ENCODE results near the gene NCOA3.
"Not testable (repeated sequence)": the region's sequence is repeated elsewhere in the genome, so short reads cannot be mapped to it uniquely, and the experiment has no call there.

Gene NCOA3

DNA sequence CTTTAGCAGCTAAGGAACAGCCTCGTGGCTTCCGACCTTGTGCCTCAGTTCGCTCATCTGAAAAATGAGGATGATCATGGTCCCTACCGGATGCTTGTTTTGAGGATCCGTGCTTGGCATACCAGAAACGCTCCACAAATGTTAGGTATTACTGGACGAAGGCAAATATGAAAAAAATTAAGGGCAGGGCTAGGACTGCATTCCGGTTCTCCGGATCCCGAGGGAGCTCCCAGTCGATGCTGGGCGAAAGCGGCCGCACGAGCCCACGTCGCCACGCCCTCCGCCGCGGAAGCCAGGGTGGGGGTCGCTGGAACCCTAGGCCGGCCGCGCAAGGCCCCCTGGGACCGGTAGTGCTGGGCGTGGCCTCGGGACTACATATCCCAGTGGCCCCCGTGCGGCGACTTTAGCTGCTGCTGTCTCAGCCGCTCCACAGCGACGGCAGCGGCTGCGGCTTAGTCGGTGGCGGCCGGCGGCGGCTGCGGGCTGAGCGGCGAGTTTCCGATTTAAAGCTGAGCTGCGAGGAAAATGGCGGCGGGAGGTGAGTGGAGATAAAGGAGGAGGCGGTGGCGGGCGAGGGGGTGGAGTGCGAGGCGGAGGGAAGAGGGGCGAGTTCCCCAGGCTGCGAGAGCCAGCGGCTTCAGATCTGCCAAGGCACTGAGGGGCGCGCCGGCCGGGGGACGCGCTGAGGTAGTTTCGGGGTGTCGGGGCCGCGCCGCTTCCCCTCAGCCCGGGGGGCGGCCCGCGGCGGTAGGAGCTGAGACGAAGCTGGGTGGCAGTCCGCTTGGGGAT lies at the start of gene NCOA3:
NCOA3 (plus strand) TSS at position 406 of the 789 bp plus-strand sequence. CDS start 120,361 bp downstream, outside the sequence.
- Histone ChIP-seq H3K27ac (ENCODE audit: low read length) (peak within 1 kb of the TSS; percentile 82), H3K27me3 (ENCODE audit: low read depth, low read length) (no peaks in the 10 kb centered on the region), H3K4me3 (ENCODE audit: low read depth in 1 of 2, low read length in 2 of 2) (peak within 1 kb of the TSS; percentile 85 to 96), H3K36me3 (ENCODE audit: control insufficient read depth in 1 of 2, insufficient read depth in 2 of 2, low read length in 2 of 2) (peaks cover 0 to 6% of the 10 kb centered on the region in 2 donors), H3K4me1 (ENCODE audit: control insufficient read depth in 1 of 2, insufficient read depth in 2 of 2, low read length in 2 of 2) (peaks cover 0 to 6% of the 10 kb centered on the region in 2 donors), H3K9me3 (ENCODE audit: control insufficient read depth in 1 of 2, low read length in 2 of 2) (no peaks in the 10 kb centered on the region)

DNA sequence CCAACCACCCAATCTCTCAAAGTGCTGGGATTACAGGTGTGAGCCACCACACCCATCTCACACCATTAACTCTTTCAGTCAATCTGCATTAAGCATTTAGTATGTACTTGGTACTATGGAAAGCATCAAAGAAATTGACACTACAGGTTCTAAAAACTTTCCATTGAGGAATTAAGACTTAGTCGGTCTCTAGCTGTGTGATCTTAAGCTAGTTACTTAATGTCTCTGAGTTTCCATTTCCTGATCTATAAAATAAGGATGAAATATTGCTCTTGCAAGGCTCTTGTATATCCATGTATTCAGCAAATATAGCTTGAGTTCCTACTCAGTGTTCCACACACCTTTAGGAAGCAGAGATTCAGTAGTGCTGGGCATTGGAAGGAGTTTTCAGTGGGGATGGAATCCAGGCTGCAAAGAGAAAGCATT lies 48.9 kb upstream of the NCOA3 start:
- Histone ChIP-seq H3K27ac (ENCODE audit: low read length) (no peak overlapping the region), H3K4me1 (ENCODE audit: control insufficient read depth in 1 of 2, insufficient read depth in 2 of 2, low read length in 2 of 2) (no peaks in the 10 kb centered on the region), H3K36me3 (ENCODE audit: control insufficient read depth in 1 of 2, insufficient read depth in 2 of 2, low read length in 2 of 2) (no peaks in the 10 kb centered on the region), H3K9me3 (ENCODE audit: control insufficient read depth in 1 of 2, low read length in 2 of 2) (no peaks in the 10 kb centered on the region), H3K4me3 (ENCODE audit: low read depth in 1 of 2, low read length in 2 of 2) (no peak overlapping the region), H3K27me3 (ENCODE audit: low read depth, low read length) (no peaks in the 10 kb centered on the region)

DNA sequence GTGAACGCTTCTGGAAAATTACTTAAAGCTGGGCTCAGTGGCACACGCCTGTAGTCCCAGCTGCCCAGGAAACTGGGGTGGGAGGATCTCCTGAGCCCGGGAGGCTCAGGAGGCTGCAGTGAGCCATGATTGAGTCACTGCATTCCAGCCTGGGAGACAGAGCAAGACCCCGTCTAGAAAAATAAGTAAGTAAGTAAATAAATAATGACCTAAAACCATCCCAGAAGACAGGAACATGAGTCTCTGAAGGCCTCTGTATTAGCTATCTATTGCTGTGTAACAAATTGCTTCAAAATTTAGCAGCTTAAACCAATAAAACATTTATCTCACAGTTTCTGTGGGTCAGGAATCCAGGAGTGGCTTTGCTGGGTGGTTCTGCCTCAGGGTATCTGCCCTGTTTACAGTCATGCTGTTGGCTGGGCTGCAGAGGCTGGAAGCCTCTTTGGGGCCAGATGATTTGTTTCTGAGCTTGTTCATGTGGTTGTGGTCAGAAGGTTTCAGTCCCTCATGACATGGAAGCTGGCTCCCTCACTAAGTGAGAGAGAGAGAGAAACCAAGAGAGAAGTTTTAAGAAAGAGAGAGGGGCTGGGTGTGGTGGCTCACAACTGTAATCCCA lies 48.4 kb upstream of the NCOA3 start:
- Histone ChIP-seq H3K36me3 (ENCODE audit: control insufficient read depth in 1 of 2, insufficient read depth in 2 of 2, low read length in 2 of 2) (no peaks in the 10 kb centered on the region), H3K4me3 (ENCODE audit: low read depth in 1 of 2, low read length in 2 of 2) (no peak overlapping the region), H3K27ac (ENCODE audit: low read length) (no peak overlapping the region), H3K27me3 (ENCODE audit: low read depth, low read length) (no peaks in the 10 kb centered on the region), H3K9me3 (ENCODE audit: control insufficient read depth in 1 of 2, low read length in 2 of 2) (no peaks in the 10 kb centered on the region), H3K4me1 (ENCODE audit: control insufficient read depth in 1 of 2, insufficient read depth in 2 of 2, low read length in 2 of 2) (no peaks in the 10 kb centered on the region)

DNA sequence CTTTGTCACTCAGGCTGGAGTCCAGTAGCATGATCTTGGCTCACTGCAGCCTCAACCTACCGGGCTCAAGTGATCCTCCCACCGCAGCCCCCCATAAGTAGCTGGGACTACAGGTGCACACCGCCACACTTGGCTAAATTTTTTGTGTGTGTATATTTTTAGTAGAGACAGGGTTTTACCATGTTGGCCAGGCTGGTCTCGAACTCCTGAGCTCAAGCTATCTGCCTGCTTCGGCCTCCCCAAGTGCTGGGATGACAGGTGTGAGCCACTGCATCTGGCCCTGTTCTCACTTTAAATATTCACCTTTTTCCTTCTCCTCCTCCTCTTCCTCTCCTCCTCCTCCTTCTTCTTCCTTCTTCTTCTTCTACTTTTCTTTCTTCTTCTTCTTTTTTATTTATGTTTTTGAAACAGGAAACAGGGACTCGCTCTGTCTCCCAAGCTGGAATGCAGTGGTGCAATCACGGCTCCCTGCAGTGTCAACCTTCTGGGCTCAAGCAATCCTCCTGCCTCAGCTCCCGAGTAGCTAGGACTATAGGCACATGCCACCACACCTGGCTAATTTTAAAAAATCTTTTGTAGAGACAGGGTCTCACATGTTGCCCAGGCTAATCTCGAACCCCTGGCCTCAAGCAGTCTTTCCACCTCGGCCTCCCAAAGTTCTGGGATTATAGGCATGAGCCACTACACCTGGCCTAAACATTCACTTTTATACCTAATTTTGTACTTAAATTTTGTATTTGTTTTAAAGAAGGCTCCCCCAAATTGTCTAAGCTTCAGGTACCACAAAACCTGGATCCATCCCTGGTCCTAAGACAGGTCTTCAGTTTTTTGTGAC lies 47.2 kb upstream of the NCOA3 start:
- H3K36me3 ChIP-seq (ENCODE audit: control insufficient read depth in 1 of 2, insufficient read depth in 2 of 2, low read length in 2 of 2), result no peaks in the 10 kb centered on the region
- no peak overlapping the region for H3K27ac ChIP-seq (ENCODE audit: low read length)
- no peaks in the 10 kb centered on the region for H3K4me1 ChIP-seq (ENCODE audit: control insufficient read depth in 1 of 2, insufficient read depth in 2 of 2, low read length in 2 of 2)
- H3K9me3 ChIP-seq (ENCODE audit: control insufficient read depth in 1 of 2, low read length in 2 of 2), result no peaks in the 10 kb centered on the region
- no peak overlapping the region for H3K4me3 ChIP-seq (ENCODE audit: low read depth in 1 of 2, low read length in 2 of 2)
- no peaks in the 10 kb centered on the region for H3K27me3 ChIP-seq (ENCODE audit: low read depth, low read length)

DNA sequence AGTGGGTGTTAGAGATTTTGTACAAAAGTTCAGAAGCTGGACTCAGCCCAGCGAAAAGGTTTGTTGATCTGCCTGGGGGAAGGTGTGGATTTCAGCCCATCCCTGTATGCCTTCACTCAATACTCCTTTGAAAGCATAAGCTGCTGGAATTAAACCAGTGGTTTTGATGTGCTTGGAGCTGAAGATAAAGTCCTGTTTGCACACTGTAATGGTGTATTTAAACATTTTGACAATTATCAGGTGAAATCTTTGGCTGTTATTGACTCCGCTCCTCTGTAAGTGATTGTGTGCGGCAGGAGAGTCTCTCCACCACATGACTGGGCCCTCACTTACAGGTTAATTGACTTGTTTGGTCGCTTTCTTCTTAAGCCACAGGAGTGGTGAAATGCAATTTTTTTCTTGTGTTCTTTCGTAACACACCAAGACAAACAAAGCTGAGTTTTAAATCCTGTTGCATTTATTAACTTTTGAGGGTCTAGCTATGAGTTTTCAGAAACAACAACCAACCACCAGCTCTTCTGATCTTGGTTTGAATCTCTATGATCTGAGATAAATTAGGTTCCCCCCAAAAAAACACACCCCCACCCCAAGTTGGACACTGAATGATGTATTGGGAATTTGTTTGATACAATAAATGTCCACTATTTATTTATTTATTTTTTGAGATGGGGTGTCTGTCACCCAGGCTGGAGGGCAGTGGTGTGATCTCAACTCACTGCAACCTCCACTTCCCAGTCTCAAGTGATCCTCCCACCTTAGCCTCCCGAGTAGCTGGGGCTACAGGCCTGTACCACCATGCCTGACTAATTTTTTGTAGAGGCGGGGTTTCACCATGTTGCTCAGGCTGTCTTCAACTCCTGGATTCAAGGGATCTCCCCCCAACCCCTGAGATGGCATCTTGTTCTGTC lies 46.3 kb upstream of the NCOA3 start:
- Histone ChIP-seq H3K4me1 (ENCODE audit: control insufficient read depth in 1 of 2, insufficient read depth in 2 of 2, low read length in 2 of 2) (no peaks in the 10 kb centered on the region), H3K27ac (ENCODE audit: low read length) (no peak overlapping the region), H3K4me3 (ENCODE audit: low read depth in 1 of 2, low read length in 2 of 2) (no peak overlapping the region), H3K27me3 (ENCODE audit: low read depth, low read length) (no peaks in the 10 kb centered on the region), H3K36me3 (ENCODE audit: control insufficient read depth in 1 of 2, insufficient read depth in 2 of 2, low read length in 2 of 2) (no peaks in the 10 kb centered on the region), H3K9me3 (ENCODE audit: control insufficient read depth in 1 of 2, low read length in 2 of 2) (no peaks in the 10 kb centered on the region)

DNA sequence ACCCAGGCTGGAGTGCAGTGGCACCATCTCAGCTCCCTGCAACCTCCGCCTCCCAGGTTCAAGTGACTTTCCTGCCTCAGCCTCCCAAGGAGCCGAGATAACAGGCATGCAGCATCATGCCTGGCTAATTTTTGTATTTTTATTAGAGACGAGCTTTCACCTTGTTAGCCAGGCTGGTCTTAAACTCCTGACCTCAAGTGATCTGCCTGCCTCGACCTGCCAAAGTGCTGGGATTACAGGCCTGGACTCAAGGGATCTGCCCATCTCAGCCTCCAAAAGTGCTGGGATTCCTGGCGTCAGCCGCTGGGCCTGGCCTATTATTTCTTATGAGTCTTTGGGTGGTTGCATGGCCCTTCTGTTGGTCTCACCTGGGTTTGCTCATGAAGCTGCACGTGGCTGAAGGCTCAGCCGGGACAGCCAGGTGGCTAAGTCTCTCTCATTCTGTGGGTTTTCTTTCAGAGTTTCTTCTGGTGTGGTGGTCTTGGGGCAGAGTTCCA lies 45.6 kb upstream of the NCOA3 start:
- Histone ChIP-seq H3K4me3 (ENCODE audit: low read depth in 1 of 2, low read length in 2 of 2) (no peak overlapping the region), H3K9me3 (ENCODE audit: control insufficient read depth in 1 of 2, low read length in 2 of 2) (no peaks in the 10 kb centered on the region), H3K27ac (ENCODE audit: low read length) (no peak overlapping the region), H3K36me3 (ENCODE audit: control insufficient read depth in 1 of 2, insufficient read depth in 2 of 2, low read length in 2 of 2) (no peaks in the 10 kb centered on the region), H3K27me3 (ENCODE audit: low read depth, low read length) (no peaks in the 10 kb centered on the region), H3K4me1 (ENCODE audit: control insufficient read depth in 1 of 2, insufficient read depth in 2 of 2, low read length in 2 of 2) (no peaks in the 10 kb centered on the region)

DNA sequence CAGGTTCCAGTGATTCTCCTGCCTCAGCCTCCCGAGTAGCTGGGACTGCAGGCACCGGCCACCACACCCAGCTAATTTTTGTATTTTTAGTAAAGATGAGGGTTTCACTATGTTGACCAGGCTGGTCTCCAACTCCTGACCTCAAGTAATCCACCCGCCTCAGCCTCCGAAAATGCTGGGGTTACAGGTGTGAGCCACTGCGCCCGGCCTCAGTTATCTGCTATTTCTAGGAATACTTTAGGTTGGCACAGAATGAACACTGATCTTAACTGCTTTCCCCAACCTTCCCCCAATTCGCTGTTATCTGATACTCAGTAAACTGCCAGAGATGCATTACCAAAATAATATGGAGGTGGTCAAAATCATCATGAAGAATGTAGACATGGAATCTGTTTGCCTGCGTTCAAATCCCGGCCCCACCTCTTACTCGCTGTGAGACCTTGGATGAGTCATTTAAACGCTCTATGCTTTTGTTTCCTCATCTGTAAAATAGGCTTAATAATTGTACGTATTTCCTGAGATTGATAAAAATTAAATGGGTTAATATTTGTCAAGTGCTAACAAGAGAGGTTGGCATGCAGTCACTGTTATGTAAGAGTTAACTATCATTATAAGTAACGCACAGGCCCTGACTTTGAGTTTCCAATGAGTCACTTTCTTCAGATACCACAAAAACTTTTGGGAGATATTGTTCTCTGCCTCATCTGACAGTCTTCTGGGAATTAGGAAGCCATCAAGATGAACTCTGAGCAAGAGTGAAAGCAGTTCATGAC lies 44.5 kb upstream of the NCOA3 start:
- Histone ChIP-seq H3K4me1 (ENCODE audit: control insufficient read depth in 1 of 2, insufficient read depth in 2 of 2, low read length in 2 of 2) (no peaks in the 10 kb centered on the region), H3K27ac (ENCODE audit: low read length) (no peak overlapping the region), H3K36me3 (ENCODE audit: control insufficient read depth in 1 of 2, insufficient read depth in 2 of 2, low read length in 2 of 2) (no peaks in the 10 kb centered on the region), H3K4me3 (ENCODE audit: low read depth in 1 of 2, low read length in 2 of 2) (no peak overlapping the region), H3K27me3 (ENCODE audit: low read depth, low read length) (no peaks in the 10 kb centered on the region), H3K9me3 (ENCODE audit: control insufficient read depth in 1 of 2, low read length in 2 of 2) (no peaks in the 10 kb centered on the region)

DNA sequence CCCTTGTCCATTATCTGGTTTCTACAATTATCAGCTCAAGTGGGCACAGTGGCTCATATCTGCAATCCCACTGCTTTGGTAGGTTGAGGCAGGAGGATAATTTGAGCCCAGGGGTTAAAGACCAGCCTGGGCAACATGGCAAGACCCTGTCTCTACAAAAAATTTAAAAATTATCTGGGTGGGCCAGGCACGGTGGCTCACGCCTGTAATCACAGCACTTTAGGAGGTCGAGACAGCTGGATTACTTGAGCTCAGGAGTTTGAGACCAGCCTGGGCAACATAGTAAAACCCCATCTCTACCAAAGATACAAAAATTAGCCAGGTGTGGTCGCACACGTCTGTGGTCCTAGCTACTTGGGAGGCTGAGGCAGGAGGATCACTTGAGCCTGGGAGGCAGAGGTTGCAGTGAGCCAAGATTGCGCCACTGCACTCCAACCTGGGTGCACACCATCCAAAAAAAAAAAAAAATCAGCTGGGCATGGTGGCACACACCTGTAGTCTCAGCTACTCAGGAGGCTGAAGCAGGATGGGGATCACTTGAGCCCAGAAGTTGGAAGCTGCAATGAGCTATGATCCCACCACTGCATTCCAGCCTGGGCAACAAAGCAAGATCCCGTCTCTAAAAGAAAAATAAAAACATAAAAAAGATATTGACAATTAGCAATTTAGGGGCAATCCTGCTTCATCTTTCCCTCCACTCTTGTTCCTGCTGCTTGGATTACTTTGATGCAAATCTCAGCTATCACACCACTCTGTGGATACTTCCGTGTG lies 43.2 kb upstream of the NCOA3 start:
- not testable (repeated sequence) for H3K4me3 ChIP-seq (ENCODE audit: low read depth in 1 of 2, low read length in 2 of 2); H3K27ac ChIP-seq (ENCODE audit: low read length); H3K36me3 ChIP-seq (ENCODE audit: control insufficient read depth in 1 of 2, insufficient read depth in 2 of 2, low read length in 2 of 2); H3K4me1 ChIP-seq (ENCODE audit: control insufficient read depth in 1 of 2, insufficient read depth in 2 of 2, low read length in 2 of 2); H3K9me3 ChIP-seq (ENCODE audit: control insufficient read depth in 1 of 2, low read length in 2 of 2); H3K27me3 ChIP-seq (ENCODE audit: low read depth, low read length)

DNA sequence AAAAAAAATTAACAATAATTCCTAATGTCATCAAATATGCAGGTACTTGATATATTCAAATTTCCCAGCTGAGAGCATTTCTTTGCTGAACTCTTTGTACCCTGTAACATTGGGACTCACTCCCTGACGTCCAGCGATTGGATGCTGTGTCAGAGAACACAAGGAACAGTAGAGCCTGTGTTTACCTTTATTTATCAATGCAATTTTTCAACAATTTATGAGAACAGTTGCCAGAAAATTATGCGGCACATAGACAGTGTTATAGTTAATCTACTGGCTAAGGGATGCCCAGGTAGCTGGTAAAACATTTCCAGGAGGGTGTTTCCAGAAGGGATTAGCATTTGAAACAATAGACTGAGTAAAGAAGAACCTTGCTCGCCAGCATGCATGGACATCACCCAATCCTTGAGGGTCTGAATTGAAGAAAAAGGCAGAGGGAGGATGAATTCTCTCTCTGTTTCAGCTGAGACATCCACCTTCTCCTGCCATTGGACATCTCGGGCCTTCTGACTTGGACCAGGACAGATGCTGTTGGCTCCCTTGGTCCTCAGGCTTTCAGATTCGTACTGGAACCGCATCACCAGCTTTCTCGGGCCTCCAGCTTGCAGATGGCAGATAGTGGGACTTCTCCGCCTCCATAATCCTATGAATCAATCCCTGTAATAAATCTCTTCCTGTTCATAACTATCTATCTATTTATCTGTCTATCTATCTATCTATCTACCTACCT lies 42.2 kb upstream of the NCOA3 start:
- Histone ChIP-seq H3K36me3 (ENCODE audit: control insufficient read depth in 1 of 2, insufficient read depth in 2 of 2, low read length in 2 of 2) (no peaks in the 10 kb centered on the region), H3K27ac (ENCODE audit: low read length) (no peak overlapping the region), H3K4me1 (ENCODE audit: control insufficient read depth in 1 of 2, insufficient read depth in 2 of 2, low read length in 2 of 2) (no peaks in the 10 kb centered on the region), H3K4me3 (ENCODE audit: low read depth in 1 of 2, low read length in 2 of 2) (no peak overlapping the region), H3K9me3 (ENCODE audit: control insufficient read depth in 1 of 2, low read length in 2 of 2) (no peaks in the 10 kb centered on the region), H3K27me3 (ENCODE audit: low read depth, low read length) (no peaks in the 10 kb centered on the region)

Measured in muscle layer of duodenum (tissue), 2 donors.